ENCODE results near the gene SORCS3.

The SORCS3 gene

DNA sequence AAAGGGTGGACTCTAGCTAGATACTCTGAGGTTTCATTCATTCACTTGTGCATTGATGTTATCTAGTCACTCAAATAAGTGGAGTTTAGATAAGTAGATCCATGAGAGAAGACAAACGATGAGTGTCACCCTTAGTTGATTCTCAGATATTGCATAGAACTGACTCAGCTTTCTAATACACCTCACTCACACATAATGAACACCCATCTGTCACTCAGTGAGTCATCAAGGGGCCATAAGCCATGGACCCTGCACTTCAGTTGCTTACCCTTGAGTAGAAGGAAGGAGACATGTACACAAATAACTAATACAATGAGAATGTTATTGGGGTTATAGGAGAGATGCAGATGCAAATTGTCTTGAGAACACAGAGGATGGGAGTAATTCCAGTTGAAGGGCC is 163.8 kb downstream of the SORCS3 start:
- DNase-seq = no peak
- Mint-ChIP-seq H3K4me3 (no peak overlapping the region), H3K9me3 (no peaks in the 10 kb centered on the region), H3K4me1 (ENCODE audit: low read depth) (no peaks in the 10 kb centered on the region), H3K27me3 (no peaks in the 10 kb centered on the region), H3K27ac (no peak overlapping the region), H3K36me3 (ENCODE audit: low read depth) (no peaks in the 10 kb centered on the region)

GRCh38 chr10:104806801-104807200 is 165.7 kb downstream of the SORCS3 start:
- Mint-ChIP-seq H3K9me3 (no peaks in the 10 kb centered on the region), H3K27me3 (no peaks in the 10 kb centered on the region), H3K4me1 (ENCODE audit: low read depth) (no peaks in the 10 kb centered on the region), H3K27ac (no peak overlapping the region), H3K4me3 (no peak overlapping the region), H3K36me3 (ENCODE audit: low read depth) (no peaks in the 10 kb centered on the region)
- no peak for DNase-seq

DNA sequence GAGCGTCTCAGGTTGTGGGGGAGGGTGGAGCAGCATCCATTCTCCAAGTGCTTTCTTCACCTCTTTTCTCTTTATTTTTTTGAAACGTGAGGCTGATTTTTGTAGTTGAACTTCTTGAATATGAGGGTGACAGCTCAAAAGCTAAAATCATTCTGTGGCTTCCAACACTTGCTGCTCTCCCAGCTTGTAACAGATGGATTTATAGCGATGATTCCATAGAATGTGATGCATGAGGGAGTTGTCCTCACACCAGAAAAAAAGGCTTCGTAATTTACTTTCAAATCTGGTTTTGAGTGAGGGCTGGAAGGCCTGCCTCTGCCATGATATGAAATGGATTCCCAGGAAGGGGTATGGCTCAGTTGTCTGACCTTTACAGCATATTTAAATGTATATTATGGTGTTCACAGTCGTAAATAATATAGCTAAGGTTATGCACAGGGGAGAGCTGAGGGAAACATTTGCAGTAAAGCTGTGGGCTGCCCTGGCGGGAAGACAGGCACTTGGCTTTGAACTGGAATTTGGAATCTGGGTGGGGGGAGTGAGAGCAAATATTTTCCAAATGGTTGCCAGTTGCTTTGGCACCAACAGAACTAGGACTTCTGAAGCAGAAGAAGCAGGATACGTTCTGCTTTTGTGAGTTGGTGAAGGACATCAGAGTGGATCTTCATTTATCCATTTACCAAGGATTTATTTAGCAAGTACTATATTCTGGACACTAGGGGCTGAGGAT is 166.7 kb downstream of the SORCS3 start:
- Mint-ChIP-seq H3K27ac (no peak overlapping the region), H3K27me3 (no peaks in the 10 kb centered on the region), H3K9me3 (no peaks in the 10 kb centered on the region), H3K36me3 (ENCODE audit: low read depth) (no peaks in the 10 kb centered on the region), H3K4me3 (no peak overlapping the region), H3K4me1 (ENCODE audit: low read depth) (no peaks in the 10 kb centered on the region)
- no peak for DNase-seq

GRCh38 chr10:104809288-104810090 is 168.4 kb downstream of the SORCS3 start:
- Mint-ChIP-seq H3K36me3 (ENCODE audit: low read depth) (no peaks in the 10 kb centered on the region), H3K4me1 (ENCODE audit: low read depth) (no peaks in the 10 kb centered on the region), H3K27ac (no peak overlapping the region), H3K27me3 (no peaks in the 10 kb centered on the region), H3K4me3 (no peak overlapping the region), H3K9me3 (no peaks in the 10 kb centered on the region)
- no peak for DNase-seq

GRCh38 chr10:104811166-104811565 is 170.1 kb downstream of the SORCS3 start:
- Mint-ChIP-seq H3K27ac (no peak overlapping the region), H3K27me3 (no peaks in the 10 kb centered on the region), H3K4me3 (no peak overlapping the region), H3K4me1 (ENCODE audit: low read depth) (no peaks in the 10 kb centered on the region), H3K36me3 (ENCODE audit: low read depth) (no peaks in the 10 kb centered on the region), H3K9me3 (no peaks in the 10 kb centered on the region)
- DNase-seq = no peak

DNA sequence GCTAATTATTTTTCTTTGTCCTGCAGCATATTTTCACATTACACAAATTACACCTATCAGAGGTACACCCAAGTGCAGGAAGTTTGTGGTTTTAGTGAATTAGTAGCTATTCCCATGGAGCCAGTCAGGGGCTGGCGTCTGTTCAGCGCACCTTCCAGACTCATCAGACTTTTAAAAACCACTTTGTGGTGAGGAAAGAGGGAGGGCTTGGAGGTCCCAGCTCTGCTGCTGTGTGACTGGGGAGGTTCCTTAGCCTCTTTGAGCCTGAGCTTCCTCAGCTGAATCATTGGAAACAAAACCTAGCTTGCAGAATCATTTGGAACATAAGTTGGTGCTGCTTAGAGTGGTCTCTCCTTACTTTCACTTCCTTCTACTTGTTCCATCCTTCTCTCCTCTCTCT is 175.4 kb downstream of the SORCS3 start:
- no peak overlapping the region for H3K4me3 Mint-ChIP-seq
- DNase-seq = no peak
- H3K27ac Mint-ChIP-seq = no peak overlapping the region
- no peaks in the 10 kb centered on the region for H3K36me3 Mint-ChIP-seq (ENCODE audit: low read depth)
- no peaks in the 10 kb centered on the region for H3K4me1 Mint-ChIP-seq (ENCODE audit: low read depth)
- peaks cover 7% of the 10 kb centered on the region for H3K27me3 Mint-ChIP-seq
- H3K9me3 Mint-ChIP-seq = no peaks in the 10 kb centered on the region

DNA sequence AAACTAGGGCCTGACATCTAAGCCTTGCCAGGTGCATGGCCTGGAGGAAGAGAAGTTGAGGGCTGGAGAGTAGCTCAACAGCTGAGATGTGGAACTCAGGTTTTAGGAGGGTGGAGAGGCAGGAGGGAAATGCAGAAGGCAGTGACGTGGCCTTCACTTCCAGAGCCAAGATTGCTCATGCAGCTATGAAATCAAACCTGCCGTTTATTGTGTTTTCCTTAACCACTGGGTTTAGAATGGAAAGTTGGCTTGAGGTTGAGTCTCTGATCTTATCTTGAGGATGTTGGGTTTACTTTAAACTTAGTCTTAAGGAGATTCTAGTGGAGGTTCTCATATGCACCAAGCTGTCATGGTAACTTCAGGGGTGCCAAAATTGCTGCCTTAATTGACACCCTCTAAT is 178.6 kb downstream of the SORCS3 start:
- H3K27ac Mint-ChIP-seq = no peak overlapping the region
- H3K4me1 Mint-ChIP-seq (ENCODE audit: low read depth) = no peaks in the 10 kb centered on the region
- H3K9me3 Mint-ChIP-seq = no peaks in the 10 kb centered on the region
- no peaks in the 10 kb centered on the region for H3K36me3 Mint-ChIP-seq (ENCODE audit: low read depth)
- H3K27me3 Mint-ChIP-seq = peaks cover 7% of the 10 kb centered on the region
- H3K4me3 Mint-ChIP-seq = no peak overlapping the region
- DNase-seq = no peak

GRCh38 chr10:104822088-104822487 is 181.0 kb downstream of the SORCS3 start:
- no peak for DNase-seq
- Mint-ChIP-seq H3K4me3 (no peak overlapping the region), H3K27ac (no peak overlapping the region), H3K4me1 (ENCODE audit: low read depth) (no peaks in the 10 kb centered on the region), H3K27me3 (peaks cover 7% of the 10 kb centered on the region), H3K9me3 (peaks cover 6% of the 10 kb centered on the region), H3K36me3 (ENCODE audit: low read depth) (no peaks in the 10 kb centered on the region)

GRCh38 chr10:104824380-104825006 is 183.4 kb downstream of the SORCS3 start:
- Mint-ChIP-seq H3K36me3 (ENCODE audit: low read depth) (no peaks in the 10 kb centered on the region), H3K9me3 (peaks cover 10% of the 10 kb centered on the region), H3K27ac (no peak overlapping the region)

DNA sequence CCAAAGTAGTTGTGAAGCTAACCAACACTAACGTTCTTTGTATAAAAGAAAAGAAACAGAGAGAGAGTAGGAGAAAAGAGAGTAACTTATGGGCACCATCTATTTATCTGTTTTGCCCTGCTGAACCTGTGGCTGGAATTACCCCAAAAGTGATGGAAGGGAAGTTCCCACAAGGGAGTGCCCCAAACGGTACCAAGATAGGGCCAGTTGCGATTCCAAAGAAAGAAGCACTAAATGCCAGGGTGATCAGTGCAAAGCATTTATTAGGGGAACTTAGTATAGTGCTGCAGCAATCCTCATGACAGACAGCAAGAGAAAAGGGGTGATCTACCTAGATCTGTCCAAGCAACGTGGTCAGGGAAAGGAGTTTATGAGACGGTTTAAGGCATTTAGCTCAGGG is 190.2 kb downstream of the SORCS3 start:
- H3K27ac Mint-ChIP-seq = no peak overlapping the region

More at GRCh38 chr10:104824380-104825006, 183.4 kb downstream of the SORCS3 start:
- H3K4me1 Mint-ChIP-seq (ENCODE audit: low read depth) = no peaks in the 10 kb centered on the region
- H3K4me3 Mint-ChIP-seq = no peak overlapping the region
- no peaks in the 10 kb centered on the region for H3K27me3 Mint-ChIP-seq
- peak; percentile 28 for DNase-seq

DNA sequence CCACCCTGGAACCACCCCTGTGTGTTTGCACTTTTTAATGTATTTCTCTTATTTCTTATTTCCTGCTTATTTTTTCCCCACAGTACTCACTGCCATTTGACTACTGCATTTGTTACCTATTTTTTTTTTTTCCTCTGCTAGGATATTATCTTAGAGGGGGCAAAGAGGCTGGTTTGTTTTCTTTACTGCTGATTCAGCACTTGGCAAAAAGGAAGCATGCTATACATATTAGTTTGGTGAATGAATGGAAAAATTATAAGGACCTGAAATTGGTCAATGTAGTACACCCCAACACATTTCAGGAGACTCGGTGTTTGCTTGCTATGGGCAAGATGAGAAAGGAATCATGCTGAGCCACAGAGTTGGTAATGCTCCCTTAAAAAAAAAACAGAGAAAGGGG is 193.5 kb downstream of the SORCS3 start:
- H3K27me3 Mint-ChIP-seq = no peaks in the 10 kb centered on the region
- no peaks in the 10 kb centered on the region for H3K36me3 Mint-ChIP-seq (ENCODE audit: low read depth)
- DNase-seq = no peak
- no peaks in the 10 kb centered on the region for H3K4me1 Mint-ChIP-seq (ENCODE audit: low read depth)
- no peak overlapping the region for H3K4me3 Mint-ChIP-seq
- H3K27ac Mint-ChIP-seq = no peak overlapping the region
- H3K9me3 Mint-ChIP-seq = no peaks in the 10 kb centered on the region

More for the DNA sequence above, 190.2 kb downstream of the SORCS3 start:
- H3K36me3 Mint-ChIP-seq (ENCODE audit: low read depth) = no peaks in the 10 kb centered on the region
- H3K4me1 Mint-ChIP-seq (ENCODE audit: low read depth) = no peaks in the 10 kb centered on the region
- peaks cover 10% of the 10 kb centered on the region for H3K9me3 Mint-ChIP-seq
- H3K4me3 Mint-ChIP-seq = no peak overlapping the region
- H3K27me3 Mint-ChIP-seq = no peaks in the 10 kb centered on the region
- DNase-seq = no peak

DNA sequence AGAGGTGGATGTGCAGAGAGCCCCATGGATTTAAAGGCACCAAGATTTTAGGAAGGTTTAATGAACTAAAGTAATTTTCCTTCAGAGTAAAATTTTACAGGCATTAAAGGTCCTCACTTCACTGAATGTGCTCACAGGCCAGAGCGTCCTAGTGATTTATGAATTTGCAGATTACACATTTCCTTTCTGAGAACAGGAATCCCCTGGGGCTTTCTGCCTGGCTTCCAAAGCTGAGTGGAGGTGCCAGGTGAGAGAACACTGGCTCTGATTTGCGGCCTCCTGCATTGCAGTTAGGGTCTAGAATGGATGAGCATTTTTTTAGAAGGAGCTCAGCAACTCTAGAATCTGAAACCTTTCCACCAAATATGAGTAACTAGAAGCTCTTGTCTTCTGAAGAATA is 194.3 kb downstream of the SORCS3 start:
- Mint-ChIP-seq H3K27ac (no peak overlapping the region), H3K4me1 (ENCODE audit: low read depth) (no peaks in the 10 kb centered on the region), H3K4me3 (no peak overlapping the region), H3K36me3 (ENCODE audit: low read depth) (no peaks in the 10 kb centered on the region), H3K9me3 (no peaks in the 10 kb centered on the region), H3K27me3 (no peaks in the 10 kb centered on the region)
- no peak for DNase-seq

DNA sequence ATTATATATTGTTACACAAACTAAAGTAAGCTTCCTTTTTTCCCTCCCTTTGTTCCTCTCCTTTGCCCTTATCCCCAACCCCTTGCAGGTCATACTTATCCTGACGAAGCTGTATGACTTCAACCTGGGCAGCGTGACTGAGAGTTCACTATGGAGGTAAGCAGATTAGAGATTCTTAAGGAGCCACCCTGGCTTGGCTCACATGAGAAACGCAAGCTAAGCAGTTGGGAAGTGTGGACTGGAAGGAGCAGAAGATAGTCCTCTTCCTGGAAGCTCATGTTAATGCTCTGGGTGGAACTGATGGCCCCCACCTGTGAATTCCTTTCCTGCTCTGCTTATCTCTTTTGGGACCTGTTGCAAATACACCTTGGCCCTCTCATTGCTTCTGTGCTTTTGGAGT is 201.6 kb downstream of the SORCS3 start:
- H3K9me3 Mint-ChIP-seq = no peaks in the 10 kb centered on the region
- H3K36me3 Mint-ChIP-seq (ENCODE audit: low read depth) = no peaks in the 10 kb centered on the region
- H3K4me1 Mint-ChIP-seq (ENCODE audit: low read depth) = no peaks in the 10 kb centered on the region
- no peak overlapping the region for H3K4me3 Mint-ChIP-seq
- DNase-seq = no peak
- no peak overlapping the region for H3K27ac Mint-ChIP-seq
- no peaks in the 10 kb centered on the region for H3K27me3 Mint-ChIP-seq

GRCh38 chr10:104844073-104844472 is 203.0 kb downstream of the SORCS3 start:
- no peak for DNase-seq
- Mint-ChIP-seq H3K36me3 (ENCODE audit: low read depth) (no peaks in the 10 kb centered on the region), H3K4me3 (no peak overlapping the region), H3K27me3 (no peaks in the 10 kb centered on the region), H3K9me3 (no peaks in the 10 kb centered on the region), H3K27ac (no peak overlapping the region), H3K4me1 (ENCODE audit: low read depth) (no peaks in the 10 kb centered on the region)

DNA sequence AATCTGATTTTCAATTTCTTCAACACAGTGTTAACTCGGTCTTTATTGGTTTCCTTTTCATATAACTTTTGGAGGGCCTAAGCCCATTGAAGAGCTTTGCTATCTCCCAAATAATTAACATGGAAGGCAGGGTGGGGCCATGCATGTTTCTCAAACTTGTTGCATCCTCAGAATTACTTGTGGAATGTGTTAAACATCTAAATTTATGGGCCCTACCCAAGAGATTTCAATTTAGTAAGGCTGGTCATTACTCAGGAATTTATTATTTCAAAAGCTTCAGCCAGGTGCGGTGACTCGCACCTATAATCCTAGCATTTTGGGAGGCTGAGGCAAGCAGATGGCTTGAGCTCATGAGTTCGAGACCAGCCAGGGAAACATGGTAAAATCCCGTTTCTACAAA is 208.9 kb downstream of the SORCS3 start:
- no peaks in the 10 kb centered on the region for H3K9me3 Mint-ChIP-seq
- no peaks in the 10 kb centered on the region for H3K36me3 Mint-ChIP-seq (ENCODE audit: low read depth)
- no peak overlapping the region for H3K4me3 Mint-ChIP-seq
- no peaks in the 10 kb centered on the region for H3K4me1 Mint-ChIP-seq (ENCODE audit: low read depth)
- H3K27ac Mint-ChIP-seq = no peak overlapping the region
- no peak for DNase-seq
- no peaks in the 10 kb centered on the region for H3K27me3 Mint-ChIP-seq
